Activated T-helper 1 cell treated with anti-CD3 and anti-CD28 coated beads, Interleukin-12 subunit alpha, Interleukin-12 subunit beta, Interleukin-2, Interleukin-4 antibody, amounts not matched to agents 30 ng/mL and 10 ng/mL and 1 ng/mL, durations not matched to agents 14 hours and 24 hours and 36 hours (primary cell): Measurements from ENCODE around the gene TGFA. TPM values are rescaled to one million over a fixed set of nuclear protein-coding genes. Genes with fewer than 3 reads are reported as not detected.

Source experiments
- DNase-seq: peaks from one replicate; pipeline ENCODE4 v3.0.0; 2021; ENCODE audit warnings: low spot score
- H3K27ac Mint-ChIP-seq: one replicate; pipeline ENCODE4 v1.8.0; 2021; ENCODE audit warnings: mild to moderate bottlenecking, mixed read lengths
- H3K27me3 Mint-ChIP-seq: one replicate; pipeline ENCODE4 v1.8.0; 2022; ENCODE audit warnings: mild to moderate bottlenecking, moderate library complexity, mixed read lengths; ENCODE audit not compliant: insufficient read depth
- H3K36me3 Mint-ChIP-seq: one replicate; pipeline ENCODE4 v1.8.0; 2021; ENCODE audit warnings: low read depth, mixed read lengths
- H3K4me1 Mint-ChIP-seq: one replicate; pipeline ENCODE4 v1.8.0; 2021; ENCODE audit warnings: low read depth, mixed read lengths
- H3K4me3 Mint-ChIP-seq: one replicate; pipeline ENCODE4 v1.8.0; 2021; ENCODE audit warnings: mild to moderate bottlenecking, moderate library complexity, mixed read lengths
- H3K9me3 Mint-ChIP-seq: one replicate; pipeline ENCODE4 v1.8.0; 2021; ENCODE audit warnings: mixed read lengths
- intact Hi-C: fragments of 100-400 bp; cut with micrococcal nuclease; formaldehyde crosslinking; loops from one replicate; pipeline ENCODE4 v1.15.1; 2024
- total RNA-seq: library from RNA; stranded (reverse); gene quantifications from 2 replicates; pipeline ENCODE4 v1.2.3, GENCODE V29; 2022

TGFA gene
- total RNA-seq, 1 donor from 2014 or later = not detected

GRCh38 chr2:70498528-70498927, 55.1 kb downstream of the TGFA start:
- H3K4me3 Mint-ChIP-seq = no peak overlapping the region
- H3K27me3 Mint-ChIP-seq = peaks cover 24% of the 10 kb centered on the region
- intact Hi-C loops = no loop called here
- H3K27ac Mint-ChIP-seq = no peak overlapping the region
- no peak for DNase-seq
- no peaks in the 10 kb centered on the region for H3K36me3 Mint-ChIP-seq
- no peaks in the 10 kb centered on the region for H3K9me3 Mint-ChIP-seq
- no peaks in the 10 kb centered on the region for H3K4me1 Mint-ChIP-seq

GRCh38 chr2:70498054-70498453, 55.6 kb downstream of the TGFA start:
- Mint-ChIP-seq H3K9me3 (no peaks in the 10 kb centered on the region), H3K4me1 (no peaks in the 10 kb centered on the region), H3K36me3 (no peaks in the 10 kb centered on the region), H3K27me3 (peaks cover 24% of the 10 kb centered on the region), H3K4me3 (no peak overlapping the region), H3K27ac (no peak overlapping the region)
- intact Hi-C loops = no loop called here
- no peak for DNase-seq

DNA sequence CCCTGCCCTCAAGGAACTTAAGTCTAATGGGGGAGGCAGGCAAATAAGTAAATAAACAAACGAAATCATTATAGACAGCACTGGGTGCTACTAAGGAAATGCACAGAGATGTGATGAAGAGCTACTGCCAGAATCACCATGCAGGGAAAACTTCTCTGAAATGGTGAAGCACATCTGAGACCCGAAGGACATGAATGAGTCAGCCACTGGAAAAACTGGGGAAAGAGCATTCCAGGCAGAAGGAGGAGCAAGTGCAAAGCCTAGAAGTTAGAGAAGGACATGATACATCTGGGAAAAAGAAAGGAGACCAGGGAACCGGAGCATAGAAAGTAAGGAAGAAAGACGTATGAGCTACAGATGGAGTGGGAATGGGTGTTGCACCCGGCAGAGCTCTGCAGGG, 56.8 kb downstream of the TGFA start:
- peaks cover 19% of the 10 kb centered on the region for H3K27me3 Mint-ChIP-seq
- intact Hi-C loops = no loop called here
- no peaks in the 10 kb centered on the region for H3K36me3 Mint-ChIP-seq
- no peaks in the 10 kb centered on the region for H3K9me3 Mint-ChIP-seq
- H3K4me1 Mint-ChIP-seq = no peaks in the 10 kb centered on the region
- no peak for DNase-seq
- H3K4me3 Mint-ChIP-seq = no peak overlapping the region
- H3K27ac Mint-ChIP-seq = no peak overlapping the region

- H3K36me3 Mint-ChIP-seq = no peaks in the 10 kb centered on the region
- H3K27me3 Mint-ChIP-seq = peaks cover 19% of the 10 kb centered on the region
- no peak overlapping the region for H3K4me3 Mint-ChIP-seq
- DNase-seq = no peak
- intact Hi-C loops = no loop called here
- H3K27ac Mint-ChIP-seq = no peak overlapping the region
- no peaks in the 10 kb centered on the region for H3K4me1 Mint-ChIP-seq
- H3K9me3 Mint-ChIP-seq = no peaks in the 10 kb centered on the region
Measured at GRCh38 chr2:70494293-70494886, 59.2 kb downstream of the TGFA start.

DNA sequence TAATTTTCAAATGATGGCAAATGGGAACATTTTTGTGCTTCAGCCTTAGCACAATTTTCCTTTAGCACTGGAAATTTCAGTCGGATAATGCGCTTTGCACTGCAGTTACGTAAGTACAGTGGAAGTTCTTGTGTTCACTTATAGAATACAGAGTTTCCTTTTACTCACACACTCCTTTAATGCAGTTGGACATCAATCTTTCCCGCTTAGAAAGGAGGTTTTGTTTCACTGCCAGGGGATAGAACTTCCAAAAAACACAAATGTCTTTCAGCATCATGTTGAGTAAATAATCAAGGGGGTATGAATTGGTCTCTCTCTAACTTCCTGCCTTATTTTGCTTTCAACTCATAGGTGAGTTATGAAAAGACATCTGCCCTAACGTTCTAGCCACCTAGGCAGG, 63.2 kb downstream of the TGFA start:
- Mint-ChIP-seq H3K4me1 (no peaks in the 10 kb centered on the region), H3K36me3 (no peaks in the 10 kb centered on the region), H3K27me3 (peaks cover 20% of the 10 kb centered on the region), H3K9me3 (no peaks in the 10 kb centered on the region), H3K4me3 (no peak overlapping the region), H3K27ac (no peak overlapping the region)
- intact Hi-C loops = no loop called here
- DNase-seq = no peak

DNA sequence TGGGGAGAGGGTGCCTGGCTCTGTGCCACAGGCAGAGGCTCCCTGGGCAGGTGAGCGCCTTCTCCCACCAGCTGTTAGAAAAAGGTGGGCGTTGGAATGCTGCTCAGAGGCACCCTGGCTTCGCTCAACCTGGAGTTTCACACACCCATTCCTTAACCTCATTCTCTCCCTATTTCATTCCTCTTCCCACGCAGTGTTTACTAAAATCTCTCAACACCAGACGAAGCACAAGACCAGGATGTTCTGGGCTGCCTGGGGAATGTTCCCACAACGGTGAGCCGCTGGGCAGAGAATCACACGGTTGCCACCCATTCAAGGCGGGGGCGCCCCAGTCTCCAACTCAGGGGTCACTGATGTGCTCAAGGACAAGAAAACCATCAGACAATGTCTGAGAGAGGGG, 64.5 kb downstream of the TGFA start:
- H3K4me1 Mint-ChIP-seq = no peaks in the 10 kb centered on the region
- no peak overlapping the region for H3K27ac Mint-ChIP-seq
- H3K9me3 Mint-ChIP-seq = no peaks in the 10 kb centered on the region
- intact Hi-C loops = no loop called here
- no peak overlapping the region for H3K4me3 Mint-ChIP-seq
- no peak for DNase-seq
- H3K27me3 Mint-ChIP-seq = peaks cover 13% of the 10 kb centered on the region
- H3K36me3 Mint-ChIP-seq = no peaks in the 10 kb centered on the region

GRCh38 chr2:70484086-70484485, 69.5 kb downstream of the TGFA start:
- Mint-ChIP-seq H3K4me1 (no peaks in the 10 kb centered on the region), H3K27ac (no peak overlapping the region), H3K36me3 (no peaks in the 10 kb centered on the region), H3K4me3 (no peak overlapping the region), H3K9me3 (peaks cover 9% of the 10 kb centered on the region), H3K27me3 (peaks cover 17% of the 10 kb centered on the region)
- intact Hi-C loops = no loop called here
- DNase-seq = no peak

DNA sequence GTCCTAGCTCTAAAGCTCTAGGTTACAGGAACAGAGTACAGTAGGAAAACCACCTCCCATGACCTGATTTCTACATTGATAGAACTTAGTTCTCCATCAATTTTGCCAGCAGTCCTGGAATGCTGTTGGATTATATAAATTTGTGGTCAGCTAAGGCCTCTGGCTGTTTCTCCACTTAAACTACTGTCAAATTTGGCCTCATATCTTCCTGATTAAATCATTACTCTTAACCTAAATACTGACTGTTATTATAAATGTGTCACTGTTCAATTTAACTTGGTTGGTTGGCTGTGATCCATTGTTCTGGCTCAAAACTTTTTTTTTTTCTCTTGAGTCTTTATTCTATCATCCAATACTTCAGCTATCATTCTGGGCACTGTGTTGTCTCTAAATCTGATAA, 71.2 kb downstream of the TGFA start:
- no peak overlapping the region for H3K27ac Mint-ChIP-seq
- no peaks in the 10 kb centered on the region for H3K4me1 Mint-ChIP-seq
- no peak overlapping the region for H3K4me3 Mint-ChIP-seq
- peaks cover 9% of the 10 kb centered on the region for H3K9me3 Mint-ChIP-seq
- DNase-seq = no peak
- H3K36me3 Mint-ChIP-seq = no peaks in the 10 kb centered on the region
- peaks cover 13% of the 10 kb centered on the region for H3K27me3 Mint-ChIP-seq
- intact Hi-C loops = no loop called here

GRCh38 chr2:70480468-70480867, 73.2 kb downstream of the TGFA start:
- peaks cover 9% of the 10 kb centered on the region for H3K9me3 Mint-ChIP-seq
- H3K27me3 Mint-ChIP-seq = peaks cover 7% of the 10 kb centered on the region
- intact Hi-C loops = no loop called here
- H3K4me1 Mint-ChIP-seq = no peaks in the 10 kb centered on the region
- H3K4me3 Mint-ChIP-seq = no peak overlapping the region
- no peak for DNase-seq
- H3K36me3 Mint-ChIP-seq = no peaks in the 10 kb centered on the region
- no peak overlapping the region for H3K27ac Mint-ChIP-seq

DNA sequence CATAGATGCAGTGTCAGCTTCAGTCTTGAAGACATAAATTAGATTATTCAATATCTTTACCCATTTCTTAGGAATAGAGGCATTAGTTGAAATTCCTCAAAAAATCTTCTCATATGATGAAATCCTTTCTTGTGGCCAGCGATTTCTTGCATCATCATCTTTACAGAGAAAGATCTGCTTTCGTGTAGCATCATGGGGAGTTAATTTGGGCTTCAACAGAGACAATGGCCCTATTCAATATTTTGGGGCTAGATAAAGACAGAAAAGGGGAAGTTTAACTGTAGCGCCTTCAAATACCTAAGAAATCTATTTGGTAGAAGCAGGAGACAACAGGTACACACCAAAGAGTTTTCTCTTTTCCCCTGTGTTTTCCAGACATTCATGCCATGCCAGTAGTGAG, 73.8 kb downstream of the TGFA start:
- Mint-ChIP-seq H3K36me3 (no peaks in the 10 kb centered on the region), H3K4me1 (no peaks in the 10 kb centered on the region), H3K9me3 (peaks cover 9% of the 10 kb centered on the region), H3K27me3 (peaks cover 7% of the 10 kb centered on the region), H3K4me3 (no peak overlapping the region), H3K27ac (no peak overlapping the region)
- intact Hi-C loops = no loop called here
- no peak for DNase-seq

GRCh38 chr2:70477441-70477844, 76.2 kb downstream of the TGFA start:
- intact Hi-C loops = no loop called here
- peaks cover 9% of the 10 kb centered on the region for H3K9me3 Mint-ChIP-seq
- H3K36me3 Mint-ChIP-seq = no peaks in the 10 kb centered on the region
- DNase-seq = no peak
- H3K27ac Mint-ChIP-seq = no peak overlapping the region
- H3K27me3 Mint-ChIP-seq = peaks cover 7% of the 10 kb centered on the region
- peaks cover 7% of the 10 kb centered on the region for H3K4me1 Mint-ChIP-seq
- no peak overlapping the region for H3K4me3 Mint-ChIP-seq

GRCh38 chr2:70475266-70475665, 78.4 kb downstream of the TGFA start:
- no peak for DNase-seq
- Mint-ChIP-seq H3K27me3 (peaks cover 4% of the 10 kb centered on the region), H3K36me3 (no peaks in the 10 kb centered on the region), H3K9me3 (no peaks in the 10 kb centered on the region), H3K4me3 (no peak overlapping the region), H3K4me1 (peaks cover 7% of the 10 kb centered on the region), H3K27ac (no peak overlapping the region)
- intact Hi-C loops = no loop called here

DNA sequence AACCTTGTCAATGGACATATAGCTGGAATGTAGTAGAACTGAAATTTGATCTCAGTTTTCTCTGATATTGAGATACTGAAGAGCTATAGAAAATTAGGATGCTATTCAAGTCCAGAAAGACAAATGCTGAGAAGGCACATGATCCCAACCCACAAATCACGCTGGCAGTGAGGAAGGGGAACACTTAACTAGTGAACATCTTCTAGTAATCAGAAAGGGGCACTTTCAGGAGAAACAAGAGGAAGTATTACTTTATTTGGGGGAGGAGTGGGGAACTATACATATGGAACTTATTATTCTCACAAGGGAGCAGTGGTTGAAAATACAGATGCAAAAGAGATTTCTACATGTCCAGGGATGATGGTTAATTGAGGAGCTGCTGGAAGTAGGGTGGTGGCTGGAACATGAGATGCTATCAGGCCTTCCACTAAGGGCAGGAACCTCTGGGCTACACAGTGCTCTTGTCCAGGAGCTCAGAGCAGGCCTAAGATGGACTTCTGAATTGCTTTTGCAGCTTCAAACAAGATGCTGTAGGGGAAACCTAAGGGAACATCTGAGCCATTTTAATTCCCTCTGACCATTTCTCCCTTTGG, 79.3 kb downstream of the TGFA start:
- peaks cover 7% of the 10 kb centered on the region for H3K4me1 Mint-ChIP-seq
- no peaks in the 10 kb centered on the region for H3K27me3 Mint-ChIP-seq
- H3K36me3 Mint-ChIP-seq = no peaks in the 10 kb centered on the region
- H3K4me3 Mint-ChIP-seq = no peak overlapping the region
- no peaks in the 10 kb centered on the region for H3K9me3 Mint-ChIP-seq
- intact Hi-C loops = no loop called here
- no peak overlapping the region for H3K27ac Mint-ChIP-seq
- no peak for DNase-seq
